Hepatocyte (in vitro differentiated cells): ENCODE measurements around the gene PIM1.

Experiments used
- EZH2 ChIP-seq: fragments of 200-600 bp; sonication (generic); IDR thresholded peaks from 2 replicates; pipeline ENCODE4 v1.6.1; 2016; ENCODE audit warnings: antibody characterized with exemption, mild to moderate bottlenecking, borderline replicate concordance
- TF ChIP-seq, protein P1 (sequence below): fragments of 200-600 bp; sonication (generic); IDR thresholded peaks from 2 replicates; pipeline ENCODE4 v1.5.1; 2016; ENCODE audit warnings: antibody characterized with exemption, mild to moderate bottlenecking; ENCODE audit not compliant: poor library complexity

DNA sequence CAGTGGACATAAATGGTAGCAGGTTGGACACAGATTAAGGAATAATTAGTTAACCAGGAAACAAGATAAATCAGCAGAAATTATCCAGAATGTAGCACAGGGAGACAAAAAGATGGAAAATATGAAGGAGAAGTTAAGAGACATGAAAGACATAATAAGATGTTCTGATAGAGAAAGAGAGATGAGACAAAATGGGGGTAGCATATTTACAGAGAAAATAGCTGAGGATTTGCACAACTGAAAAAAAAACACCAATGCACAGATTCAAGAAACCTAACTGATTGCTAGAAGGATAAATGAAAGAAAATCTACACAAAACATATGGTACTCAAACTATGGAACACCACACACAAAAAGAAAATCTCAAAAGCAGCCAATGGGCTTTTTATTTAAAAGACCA is 53.0 kb downstream of the PIM1 start:
- TF ChIP-seq, protein P1, sequence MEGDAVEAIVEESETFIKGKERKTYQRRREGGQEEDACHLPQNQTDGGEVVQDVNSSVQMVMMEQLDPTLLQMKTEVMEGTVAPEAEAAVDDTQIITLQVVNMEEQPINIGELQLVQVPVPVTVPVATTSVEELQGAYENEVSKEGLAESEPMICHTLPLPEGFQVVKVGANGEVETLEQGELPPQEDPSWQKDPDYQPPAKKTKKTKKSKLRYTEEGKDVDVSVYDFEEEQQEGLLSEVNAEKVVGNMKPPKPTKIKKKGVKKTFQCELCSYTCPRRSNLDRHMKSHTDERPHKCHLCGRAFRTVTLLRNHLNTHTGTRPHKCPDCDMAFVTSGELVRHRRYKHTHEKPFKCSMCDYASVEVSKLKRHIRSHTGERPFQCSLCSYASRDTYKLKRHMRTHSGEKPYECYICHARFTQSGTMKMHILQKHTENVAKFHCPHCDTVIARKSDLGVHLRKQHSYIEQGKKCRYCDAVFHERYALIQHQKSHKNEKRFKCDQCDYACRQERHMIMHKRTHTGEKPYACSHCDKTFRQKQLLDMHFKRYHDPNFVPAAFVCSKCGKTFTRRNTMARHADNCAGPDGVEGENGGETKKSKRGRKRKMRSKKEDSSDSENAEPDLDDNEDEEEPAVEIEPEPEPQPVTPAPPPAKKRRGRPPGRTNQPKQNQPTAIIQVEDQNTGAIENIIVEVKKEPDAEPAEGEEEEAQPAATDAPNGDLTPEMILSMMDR = no peak
- no peak for TF ChIP-seq EZH2
